ENCODE results near the gene OSMR. TPM values are rescaled to one million over a fixed set of nuclear protein-coding genes. Genes with fewer than 3 reads are reported as not detected.

Gene OSMR
- total RNA-seq, 1 experiment from 2014 or later = 1.6 TPM

GRCh38 chr5:38807570-38808483 lies 38.0 kb upstream of the OSMR start:
- H2BK120ac ChIP-seq (ENCODE audit: low read depth, low read length, poor library complexity, severe bottlenecking) = no peak overlapping the region
- no peak for TF ChIP-seq CTCF (conservative IDR thresholded peaks at IDR 0.05)
- peaks cover 8% of the 10 kb centered on the region; the same call in 1 of the 2 replicates for H3K27me3 Mint-ChIP-seq (ENCODE audit: low read depth)
- no peaks in the 10 kb centered on the region for H3K79me2 ChIP-seq (ENCODE audit: insufficient read depth, low read length)
- WGBS (ENCODE audit: extremely low coverage, insufficient read length, low lambda C conversion rate) = no CpG with 5 or more reads among the region's 8 CpGs
- H2BK12ac ChIP-seq (ENCODE audit: insufficient read length, low read depth, low read length) = no peak overlapping the region
- no peak overlapping the region for H2BK15ac ChIP-seq (ENCODE audit: low read depth, low read length)
- H2BK20ac ChIP-seq (ENCODE audit: low read depth, low read length, poor library complexity, severe bottlenecking) = no peak overlapping the region
- H3K18ac ChIP-seq (ENCODE audit: insufficient read length, low read depth, low read length) = no peak overlapping the region
- no peak overlapping the region for H4K5ac ChIP-seq (ENCODE audit: insufficient read length, low read depth, low read length)
- no peaks in the 10 kb centered on the region for H3K36me3 Mint-ChIP-seq (ENCODE audit: insufficient read depth in 1 of 3, low read depth in 3 of 3)
- H4K91ac ChIP-seq (ENCODE audit: insufficient read length, low read depth, low read length) = no peak overlapping the region
- no peaks in the 10 kb centered on the region for H3K9me3 ChIP-seq (ENCODE audit: control insufficient read depth, low read depth, low read length)
- no peaks in the 10 kb centered on the region for H3K23me2 ChIP-seq (ENCODE audit: insufficient read length, low read depth, low read length, poor library complexity, severe bottlenecking)
- no peak overlapping the region for H3K4ac ChIP-seq (ENCODE audit: low read depth, low read length)
- no peak overlapping the region for H4K8ac ChIP-seq (replicated peaks; ENCODE audit: insufficient read length, low read depth, low read length)
- H2AFZ ChIP-seq (ENCODE audit: low read length) = no peak overlapping the region
- no peak overlapping the region for H3K9ac ChIP-seq (ENCODE audit: extremely low read depth, insufficient read length, low read length)
- H3K79me1 ChIP-seq (ENCODE audit: insufficient read depth, low read depth, low read length, poor library complexity, severe bottlenecking) = no peaks in the 10 kb centered on the region
- no peak overlapping the region for H3K56ac ChIP-seq (ENCODE audit: insufficient read length, low read depth, low read length)
- H4K20me1 ChIP-seq (ENCODE audit: control insufficient read depth, insufficient read depth, insufficient read length) = no peaks in the 10 kb centered on the region
- 0 out of 2 replicates have a peak, but pooled peaks cover 2% of the 10 kb centered on the region for H3K4me1 ChIP-seq (ENCODE audit: insufficient read depth, low read length)
- no peak overlapping the region for H3K23ac ChIP-seq (ENCODE audit: insufficient read length, low read depth, low read length)
- H3K14ac ChIP-seq (ENCODE audit: insufficient read depth, low read length) = no peak overlapping the region
- peaks cover 4% of the 10 kb centered on the region in 2 experiments for H3K4me1 Mint-ChIP-seq
- no peak overlapping the region for H2BK5ac ChIP-seq (ENCODE audit: insufficient read length, low read length)
- no peak overlapping the region for H3K4me3 Mint-ChIP-seq
- no peak overlapping the region for H3K27ac Mint-ChIP-seq
- H3K27me3 ChIP-seq (ENCODE audit: insufficient read depth, low read length) = no peaks in the 10 kb centered on the region; the same call in 1 of the 2 replicates
- no peak overlapping the region for H2AK5ac ChIP-seq (ENCODE audit: insufficient read length, low read length)
- H3K9me3 Mint-ChIP-seq = peaks cover 0 to 3% of the 10 kb centered on the region in 2 experiments; a peak in 3 of 5 replicates
- H3K4me2 ChIP-seq (ENCODE audit: insufficient read depth, insufficient read length, low read length) = no peak overlapping the region
- no peak overlapping the region for H3K27ac ChIP-seq (ENCODE audit: insufficient read length, low read depth, low read length)
- DNase-seq = no peak
- no peak overlapping the region for H3T11ph ChIP-seq (ENCODE audit: low read length)

All from H9 (cell line).